ENCODE measurements around the gene TNKS2. TPM values are rescaled to one million over a fixed set of nuclear protein-coding genes. Genes with fewer than 3 reads are reported as not detected.

TNKS2 gene
- total and polyA plus RNA-seq, 4 donors, result 8.6 to 80.1 (median 23.3) TPM

DNA sequence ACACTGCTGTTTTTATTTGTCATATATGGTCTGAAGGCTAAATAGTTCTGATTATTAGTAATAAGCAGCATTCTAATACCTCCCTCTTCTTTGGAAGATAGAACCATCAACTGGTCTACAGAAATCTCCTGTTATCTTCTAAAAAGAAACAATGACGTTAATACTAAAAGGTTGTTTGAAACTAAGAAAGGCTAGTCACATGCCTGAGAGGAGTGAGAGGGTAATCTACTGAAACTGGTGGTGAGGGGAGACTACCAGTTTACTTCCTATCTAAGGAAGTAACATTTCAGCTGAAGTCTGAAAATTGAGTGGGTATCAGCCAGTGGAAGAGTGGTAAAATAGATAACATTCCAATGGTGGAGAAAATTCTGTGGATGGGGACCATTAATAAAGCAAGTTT, 62.7 kb downstream of the TNKS2 start:
- no peak for TF ChIP-seq CTCF (IDR thresholded peaks at IDR 0.05; ENCODE audit: control extremely low read depth, extremely low read depth)
- DNase-seq (no peak), ATAC-seq (ENCODE audit: insufficient read depth, low FRiP score) (no peak)
- peaks cover 8 to 48% (median 19%) of the 10 kb centered on the region in 4 donors for H3K36me3 ChIP-seq (ENCODE audit: control insufficient read depth in 4 of 4, insufficient read depth in 4 of 4, low read length in 4 of 4)
- 88 to 95% methylated on average over 1 of the region's 1 CpG for WGBS, 2 donors
- no peaks in the 10 kb centered on the region for H3K27me3 ChIP-seq (ENCODE audit: control insufficient read depth in 3 of 3, insufficient read depth in 3 of 3, low read length in 2 of 3)
- no peak overlapping the region for H3K4me3 ChIP-seq
- peak overlapping the region in 1 of 2 donors; percentile 6 for H3K9ac ChIP-seq (ENCODE audit: insufficient read depth in 1 of 2, low read length in 2 of 2)
- no peaks in the 10 kb centered on the region for H3K9me3 ChIP-seq (ENCODE audit: control insufficient read depth in 4 of 4, insufficient read depth in 3 of 4, low read length in 3 of 4)
- no peak overlapping the region for H3K27ac ChIP-seq (ENCODE audit: low read depth in 1 of 2, low read length in 1 of 2)
- no peaks in the 10 kb centered on the region for H3K4me1 ChIP-seq (ENCODE audit: control insufficient read depth in 5 of 5, insufficient read depth in 5 of 5, low read length in 5 of 5)

GRCh38 chr10:91864099-91864498, 65.9 kb downstream of the TNKS2 start:
- no peak overlapping the region for H3K4me3 ChIP-seq
- no peak for DNase-seq
- no peaks in the 10 kb centered on the region for H3K9me3 ChIP-seq (ENCODE audit: control insufficient read depth in 4 of 4, insufficient read depth in 3 of 4, low read length in 3 of 4)
- no peak for TF ChIP-seq CTCF (IDR thresholded peaks at IDR 0.05; ENCODE audit: control extremely low read depth, extremely low read depth)
- H3K36me3 ChIP-seq (ENCODE audit: control insufficient read depth in 4 of 4, insufficient read depth in 4 of 4, low read length in 4 of 4), result peaks cover 9 to 36% (median 18%) of the 10 kb centered on the region in 4 donors
- ATAC-seq (ENCODE audit: insufficient read depth, low FRiP score), result no peak
- no peak overlapping the region for H3K27ac ChIP-seq (ENCODE audit: low read depth in 1 of 2, low read length in 1 of 2)
- H3K9ac ChIP-seq (ENCODE audit: insufficient read depth in 1 of 2, low read length in 2 of 2), result no peak overlapping the region
- WGBS, 2 donors, result 23 to 83% methylated on average over 2 of the region's 2 CpGs
- no peaks in the 10 kb centered on the region for H3K27me3 ChIP-seq (ENCODE audit: control insufficient read depth in 3 of 3, insufficient read depth in 3 of 3, low read length in 2 of 3)
- no peaks in the 10 kb centered on the region for H3K4me1 ChIP-seq (ENCODE audit: control insufficient read depth in 5 of 5, insufficient read depth in 5 of 5, low read length in 5 of 5)

- Histone ChIP-seq H3K36me3 (ENCODE audit: control insufficient read depth in 4 of 4, insufficient read depth in 4 of 4, low read length in 4 of 4) (peaks cover 8 to 31% (median 16%) of the 10 kb centered on the region in 4 donors), H3K27me3 (ENCODE audit: control insufficient read depth in 3 of 3, insufficient read depth in 3 of 3, low read length in 2 of 3) (no peaks in the 10 kb centered on the region), H3K4me3 (no peak overlapping the region), H3K9me3 (ENCODE audit: control insufficient read depth in 4 of 4, insufficient read depth in 3 of 4, low read length in 3 of 4) (no peaks in the 10 kb centered on the region), H3K9ac (ENCODE audit: insufficient read depth in 1 of 2, low read length in 2 of 2) (no peak overlapping the region), H3K27ac (ENCODE audit: low read depth in 1 of 2, low read length in 1 of 2) (no peak overlapping the region), H3K4me1 (ENCODE audit: control insufficient read depth in 5 of 5, insufficient read depth in 5 of 5, low read length in 5 of 5) (no peaks in the 10 kb centered on the region)
- no peak for TF ChIP-seq CTCF (IDR thresholded peaks at IDR 0.05; ENCODE audit: control extremely low read depth, extremely low read depth)
- ATAC-seq (ENCODE audit: insufficient read depth, low FRiP score) (no peak), DNase-seq (no peak)
- WGBS, 2 donors, result 78 to 84% methylated on average over 2 of the region's 2 CpGs
Observed at GRCh38 chr10:91864744-91865143, 66.5 kb downstream of the TNKS2 start.

GRCh38 chr10:91865562-91866081, 67.4 kb downstream of the TNKS2 start:
- Histone ChIP-seq H3K4me1 (ENCODE audit: control insufficient read depth in 5 of 5, insufficient read depth in 5 of 5, low read length in 5 of 5) (no peaks in the 10 kb centered on the region), H3K27ac (ENCODE audit: low read depth in 1 of 2, low read length in 1 of 2) (no peak overlapping the region), H3K9ac (ENCODE audit: insufficient read depth in 1 of 2, low read length in 2 of 2) (no peak overlapping the region), H3K4me3 (no peak overlapping the region), H3K9me3 (ENCODE audit: control insufficient read depth in 4 of 4, insufficient read depth in 3 of 4, low read length in 3 of 4) (no peaks in the 10 kb centered on the region), H3K27me3 (ENCODE audit: control insufficient read depth in 3 of 3, insufficient read depth in 3 of 3, low read length in 2 of 3) (no peaks in the 10 kb centered on the region), H3K36me3 (ENCODE audit: control insufficient read depth in 4 of 4, insufficient read depth in 4 of 4, low read length in 4 of 4) (peaks cover 8 to 23% (median 11%) of the 10 kb centered on the region in 4 donors)
- TF ChIP-seq CTCF (IDR thresholded peaks at IDR 0.05; ENCODE audit: control extremely low read depth, extremely low read depth), result no peak
- no peak for ATAC-seq (ENCODE audit: insufficient read depth, low FRiP score)
- no peak for DNase-seq
- WGBS, 2 donors, result 92 to 94% methylated on average over 2 of the region's 2 CpGs

Data from lung (tissue), 12 donors.